Urinary bladder (tissue), 4 donors: ENCODE measurements around the gene ALS2. TPM values are rescaled to one million over a fixed set of nuclear protein-coding genes. Genes with fewer than 3 reads are reported as not detected.

Experiments
- DNase-seq: peaks from one replicate; pipeline ENCODE4 v3.0.0-alpha.2; 2015; ENCODE audit errors: extremely low spot score
- H3K27ac ChIP-seq: one replicate; pipeline ENCODE4 v1.5.1; 2013; ENCODE audit warnings: low read depth, mild to moderate bottlenecking, moderate library complexity
- H3K36me3 ChIP-seq: one replicate; pipeline ENCODE4 v1.6.1; 2013; ENCODE audit warnings: mild to moderate bottlenecking, moderate library complexity; ENCODE audit not compliant: insufficient read depth
- H3K4me1 ChIP-seq: one replicate; pipeline ENCODE4 v1.6.1; 2013; ENCODE audit warnings: mild to moderate bottlenecking, moderate library complexity; ENCODE audit not compliant: insufficient read depth
- H3K4me3 ChIP-seq: one replicate; pipeline ENCODE4 v1.5.1; 2013; ENCODE audit warnings: low read depth, low read length
- WGBS: extraction: QIAGEN DNeasy Blood & Tissue Kit; methylation state at CpG from one replicate; pipeline ENCODE4 v1.1.7; 2013; 5-methylcytosine and 5-hydroxymethylcytosine counted together
- polyA plus RNA-seq: library from polyadenylated mRNA; stranded (reverse); fragments of 200-250 nt; gene quantifications from one replicate; pipeline ENCODE4 v1.2.3, GENCODE V29; 2013
- total RNA-seq: library from RNA; depleted of rRNA; stranded (reverse); fragments of >200 nt; gene quantifications from one replicate; pipeline ENCODE4 v1.2.3, GENCODE V29; 2014
- donor health status: healthy with polysubstance abuse.
- donor health status: healthy.

The ALS2 gene
- total and polyA plus RNA-seq, 2 donors, result 11.0 to 28.2 TPM

GRCh38 chr2:201707753-201708152 lies 73.0 kb downstream of the ALS2 start:
- 64% methylated on average over 3 of the region's 3 CpGs for WGBS
- Histone ChIP-seq H3K4me3 (no peak overlapping the region), H3K4me1 (no peaks in the 10 kb centered on the region), H3K36me3 (peaks cover 2% of the 10 kb centered on the region), H3K27ac (no peak overlapping the region)
- DNase-seq, result no peak

DNA sequence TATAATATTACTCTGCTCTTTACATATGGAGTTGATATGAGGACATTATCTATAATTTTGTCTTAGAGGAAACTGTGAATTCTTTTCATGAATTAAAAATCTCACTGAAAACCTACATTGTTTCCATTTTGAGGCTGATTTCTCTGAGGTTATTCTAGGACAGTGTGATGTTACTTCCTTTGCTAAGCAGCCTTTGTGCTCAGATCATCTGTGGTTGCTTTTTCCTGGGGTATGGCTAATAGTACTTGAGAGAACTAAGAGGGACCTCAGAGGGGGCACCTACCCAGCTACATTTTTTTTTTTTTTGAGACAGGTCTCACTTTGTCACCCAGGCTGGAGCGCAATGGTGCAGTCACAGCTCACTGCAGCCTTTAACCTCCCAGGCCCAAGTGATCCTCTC lies 73.6 kb downstream of the ALS2 start:
- Histone ChIP-seq H3K27ac (no peak overlapping the region), H3K4me1 (no peaks in the 10 kb centered on the region), H3K4me3 (no peak overlapping the region), H3K36me3 (peaks cover 2% of the 10 kb centered on the region)
- DNase-seq, result no peak
- WGBS, result 100% methylated on average over 1 of the region's 1 CpG

GRCh38 chr2:201704536-201704935 lies 76.2 kb downstream of the ALS2 start:
- no peak for DNase-seq
- H3K36me3 ChIP-seq, result peaks cover 2% of the 10 kb centered on the region
- WGBS, result 85% methylated on average over 5 of the region's 5 CpGs

GRCh38 chr2:201701646-201702045 lies 79.1 kb downstream of the ALS2 start:
- no peak overlapping the region for H3K4me3 ChIP-seq
- H3K4me1 ChIP-seq, result peaks cover 2% of the 10 kb centered on the region
- WGBS, result 95% methylated on average over 1 of the region's 1 CpG
- H3K36me3 ChIP-seq, result peaks cover 2% of the 10 kb centered on the region
- H3K27ac ChIP-seq, result no peak overlapping the region
- no peak for DNase-seq

More at GRCh38 chr2:201704536-201704935, 76.2 kb downstream of the ALS2 start:
- H3K4me3 ChIP-seq, result no peak overlapping the region
- H3K4me1 ChIP-seq, result no peaks in the 10 kb centered on the region
- no peak overlapping the region for H3K27ac ChIP-seq

GRCh38 chr2:201699416-201699815 lies 81.3 kb downstream of the ALS2 start:
- Histone ChIP-seq H3K4me1 (peaks cover 2% of the 10 kb centered on the region), H3K36me3 (no peaks in the 10 kb centered on the region), H3K4me3 (no peak overlapping the region), H3K27ac (no peak overlapping the region)
- 73% methylated on average over 1 of the region's 1 CpG for WGBS
- no peak for DNase-seq

DNA sequence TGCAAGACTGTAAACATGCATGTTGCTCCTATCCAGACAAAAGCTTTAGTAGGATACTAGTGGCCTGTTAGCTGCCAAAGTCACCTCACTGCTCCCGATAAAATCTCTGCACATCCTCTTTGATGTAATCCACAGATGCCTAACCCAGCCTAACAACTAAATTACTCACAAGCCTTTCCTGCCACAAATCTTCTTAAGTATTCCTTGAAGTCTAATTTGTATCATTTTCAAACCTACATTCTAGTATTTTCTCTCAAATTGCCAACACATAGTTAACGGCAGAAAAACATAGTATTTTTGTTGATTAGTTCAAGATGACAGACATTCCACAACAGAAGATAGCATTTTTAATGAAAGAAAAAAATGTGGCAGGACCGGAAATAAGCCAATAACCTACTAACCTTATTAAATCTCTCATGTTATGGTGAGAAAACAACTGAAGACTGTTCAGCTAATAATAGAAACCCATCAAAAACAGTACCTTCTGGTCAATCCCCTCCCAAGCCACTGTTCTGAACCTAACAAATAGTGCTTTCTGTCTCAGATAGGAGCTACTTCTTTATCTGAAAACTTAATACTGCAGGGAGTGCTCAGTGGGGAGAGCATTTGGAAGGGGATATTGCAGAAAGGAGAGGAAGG lies 82.0 kb downstream of the ALS2 start, which contains the start of gene MPP4:
TSS of gene MPP4 (minus strand) at position 57 of the 639 bp plus-strand sequence. CDS start 4,690 bp downstream, outside the sequence.
- peak; percentile 3 for DNase-seq
- H3K27ac ChIP-seq, result no peak within 1 kb of the TSS
- 31% methylated on average over 3 of the region's 3 CpGs for WGBS
- H3K4me3 ChIP-seq, result no peak within 1 kb of the TSS
- peaks cover 2% of the 10 kb centered on the region for H3K4me1 ChIP-seq
- H3K36me3 ChIP-seq, result no peaks in the 10 kb centered on the region

DNA sequence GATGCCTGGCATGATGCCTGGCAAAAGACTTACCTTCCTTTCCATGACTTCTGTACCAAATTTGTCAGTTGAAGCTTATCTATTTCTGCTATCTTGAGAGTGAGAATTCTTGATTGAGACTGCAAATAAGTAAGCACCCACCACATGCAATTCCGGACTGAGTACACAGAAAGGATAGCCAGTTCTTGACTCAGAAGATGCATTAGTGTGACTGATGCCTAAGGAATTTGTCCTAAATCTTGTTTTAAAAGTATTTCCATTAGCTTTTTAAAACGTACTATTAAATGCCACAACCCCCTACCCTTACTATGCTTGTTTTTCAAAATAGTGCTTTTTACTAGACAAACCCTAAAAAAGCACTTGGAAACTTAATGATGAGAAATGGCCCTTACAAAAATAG lies 82.8 kb downstream of the ALS2 start:
- Histone ChIP-seq H3K27ac (no peak overlapping the region), H3K36me3 (no peaks in the 10 kb centered on the region), H3K4me1 (peaks cover 2% of the 10 kb centered on the region), H3K4me3 (no peak overlapping the region)
- no peak for DNase-seq
- 29% methylated on average over 2 of the region's 2 CpGs for WGBS

DNA sequence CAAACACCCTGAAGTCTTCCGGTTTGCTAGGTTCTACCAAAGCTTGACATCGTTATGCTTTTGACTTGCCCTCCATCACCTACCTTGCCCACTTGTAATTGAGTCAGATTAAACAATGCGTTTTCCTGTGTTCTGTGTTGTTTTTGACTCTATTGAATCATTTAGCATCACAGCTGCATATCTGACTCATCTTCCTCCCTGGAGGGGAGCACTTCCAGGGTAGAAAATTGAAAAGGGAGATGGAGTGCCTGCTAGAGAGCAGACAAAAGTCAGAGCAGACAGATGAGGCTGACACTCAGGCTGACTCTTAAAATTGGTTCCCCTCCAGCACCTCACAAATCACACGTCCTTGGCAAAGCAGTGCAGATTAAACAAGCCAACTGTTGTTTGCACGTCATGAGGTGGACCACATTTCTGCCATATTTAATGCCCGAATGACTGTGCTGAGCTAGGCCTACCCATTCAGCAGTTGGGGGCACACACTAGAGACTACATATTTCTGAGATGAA lies 84.5 kb downstream of the ALS2 start:
- no peak overlapping the region for H3K27ac ChIP-seq
- H3K4me3 ChIP-seq, result no peak overlapping the region
- peaks cover 2% of the 10 kb centered on the region for H3K4me1 ChIP-seq
- H3K36me3 ChIP-seq, result no peaks in the 10 kb centered on the region
- WGBS, result 57% methylated on average over 6 of the region's 6 CpGs
- DNase-seq, result no peak

DNA sequence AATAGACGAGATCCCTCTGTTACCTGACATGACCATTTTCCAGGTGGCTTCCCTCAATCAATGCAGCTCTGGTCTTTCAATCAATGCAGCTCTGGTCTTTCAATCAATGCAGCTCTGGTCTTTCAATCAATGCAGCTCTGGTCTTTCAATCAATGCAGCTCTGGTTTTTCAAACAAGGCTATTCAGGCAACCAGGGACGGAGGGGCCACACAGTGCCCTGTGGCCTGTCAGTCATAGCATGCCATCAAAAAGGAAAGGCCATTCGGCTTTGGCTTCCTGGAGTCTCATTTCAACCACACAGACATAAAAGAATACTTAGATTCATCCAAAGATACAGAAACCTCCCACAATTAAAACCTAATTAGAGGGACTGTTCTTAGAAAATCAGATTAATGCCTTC lies 95.6 kb downstream of the ALS2 start:
- no peaks in the 10 kb centered on the region for H3K4me1 ChIP-seq
- H3K4me3 ChIP-seq, result no peak overlapping the region
- H3K36me3 ChIP-seq, result no peaks in the 10 kb centered on the region
- no peak overlapping the region for H3K27ac ChIP-seq
- 90% methylated on average over 3 of the region's 3 CpGs for WGBS
- no peak for DNase-seq

GRCh38 chr2:201680743-201681142 lies 100.0 kb downstream of the ALS2 start:
- Histone ChIP-seq H3K27ac (no peak overlapping the region), H3K4me1 (no peaks in the 10 kb centered on the region), H3K36me3 (no peaks in the 10 kb centered on the region), H3K4me3 (no peak overlapping the region)
- no peak for DNase-seq
- 47% methylated on average over 9 of the region's 9 CpGs for WGBS

DNA sequence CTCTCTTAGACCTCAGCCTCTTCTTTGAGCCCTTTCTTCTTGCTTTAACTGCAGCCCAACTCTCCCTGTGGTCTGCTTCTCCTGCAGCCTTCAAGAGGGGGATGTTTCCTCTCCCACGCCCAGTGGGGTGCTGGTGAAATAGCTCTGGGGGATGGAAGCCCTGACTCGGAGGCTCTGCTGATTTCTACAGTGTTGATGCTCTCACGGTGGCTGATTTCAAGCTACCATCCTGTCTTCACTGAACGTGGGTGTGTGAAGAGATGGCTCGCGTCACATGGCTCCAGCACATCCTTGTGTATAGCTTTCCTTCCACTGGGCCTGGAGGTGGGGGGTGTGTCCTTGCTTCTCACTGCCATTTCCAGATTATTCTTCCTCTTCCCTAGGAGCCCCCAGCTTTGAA lies 102.3 kb downstream of the ALS2 start:
- 68% methylated on average over 6 of the region's 6 CpGs for WGBS
- Histone ChIP-seq H3K4me1 (no peaks in the 10 kb centered on the region), H3K4me3 (no peak overlapping the region), H3K36me3 (no peaks in the 10 kb centered on the region), H3K27ac (no peak overlapping the region)
- no peak for DNase-seq

- 78% methylated on average over 4 of the region's 4 CpGs for WGBS
- no peak overlapping the region for H3K4me3 ChIP-seq
These were observed 105.3 kb downstream of the ALS2 start for GRCh38 chr2:201675454-201675853.

GRCh38 chr2:201674794-201675193 lies 105.9 kb downstream of the ALS2 start:
- DNase-seq, result no peak
- 81% methylated on average over 3 of the region's 3 CpGs for WGBS
- Histone ChIP-seq H3K27ac (no peak overlapping the region), H3K4me1 (no peaks in the 10 kb centered on the region), H3K36me3 (no peaks in the 10 kb centered on the region), H3K4me3 (no peak overlapping the region)

More at GRCh38 chr2:201675454-201675853, 105.3 kb downstream of the ALS2 start:
- no peaks in the 10 kb centered on the region for H3K4me1 ChIP-seq
- H3K36me3 ChIP-seq, result no peaks in the 10 kb centered on the region
- H3K27ac ChIP-seq, result no peak overlapping the region
- DNase-seq, result no peak

GRCh38 chr2:201674298-201674697 lies 106.4 kb downstream of the ALS2 start:
- WGBS, result 56% methylated on average over 3 of the region's 3 CpGs
- Histone ChIP-seq H3K4me1 (no peaks in the 10 kb centered on the region), H3K36me3 (no peaks in the 10 kb centered on the region), H3K27ac (no peak overlapping the region), H3K4me3 (no peak overlapping the region)
- DNase-seq, result no peak
